ENCODE measurements around the gene RSPO4.
"Not testable (repeated sequence)": the region's sequence is repeated elsewhere in the genome, so short reads cannot be mapped to it uniquely, and the experiment has no call there.

Gene RSPO4

GRCh38 chr20:1003920-1004697 is 2.0 kb upstream of the RSPO4 start:
- no peak for DNase-seq

DNA sequence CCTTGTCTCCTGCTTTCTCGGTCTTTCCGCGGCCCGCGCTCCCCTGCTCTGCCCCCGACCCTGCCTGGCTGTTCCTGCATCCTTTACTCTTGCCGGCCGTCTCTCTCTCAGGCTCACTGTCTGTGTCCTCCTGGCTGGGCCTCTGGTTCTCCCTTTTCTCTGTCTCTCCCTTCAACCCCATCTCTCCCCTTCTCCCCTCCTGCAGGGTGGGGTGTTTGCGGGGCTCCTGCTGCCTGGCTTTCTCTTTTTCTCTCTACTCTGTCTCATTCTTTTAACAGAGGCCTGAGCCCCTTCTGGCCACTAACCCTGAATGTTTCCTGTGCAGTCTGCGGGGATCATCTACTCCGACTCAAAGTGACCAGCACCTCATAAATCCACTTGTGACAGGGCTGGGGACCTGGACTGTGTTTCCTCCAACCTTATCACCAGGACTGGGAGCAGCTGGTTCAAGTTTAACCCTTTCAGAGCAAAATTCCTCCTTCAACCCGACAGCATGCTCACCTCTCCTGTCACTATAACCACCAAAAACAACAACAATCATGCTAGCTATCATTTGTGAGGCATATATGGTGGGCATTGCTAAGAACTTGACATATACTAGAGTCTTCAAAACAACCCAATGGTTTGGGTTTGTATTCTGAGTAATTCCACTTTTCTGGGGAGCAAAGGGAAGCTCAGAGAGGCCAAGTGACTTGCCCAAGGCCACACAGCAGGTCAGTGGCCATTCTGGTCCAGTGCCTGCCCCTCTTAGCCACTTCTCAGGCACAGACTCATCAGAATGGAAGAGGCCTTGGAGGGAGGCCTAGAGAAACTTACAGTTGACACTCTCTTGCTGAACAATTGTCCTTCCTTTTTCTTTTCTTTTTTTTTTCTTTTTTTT is 811 bp upstream of the RSPO4 start:
- no peak for DNase-seq

GRCh38 chr20:1001116-1001515 is 995 bp downstream of the RSPO4 start:
- DNase-seq, result no peak

GRCh38 chr20:998231-998830 is 3.8 kb downstream of the RSPO4 start:
- DNase-seq, result no peak

GRCh38 chr20:997486-997885 is 4.6 kb downstream of the RSPO4 start:
- DNase-seq, result no peak

- DNase-seq, result no peak
Measured at GRCh38 chr20:997016-997415, 5.1 kb downstream of the RSPO4 start.

- DNase-seq, result no peak
Measured at GRCh38 chr20:995170-995569, 6.9 kb downstream of the RSPO4 start.

DNA sequence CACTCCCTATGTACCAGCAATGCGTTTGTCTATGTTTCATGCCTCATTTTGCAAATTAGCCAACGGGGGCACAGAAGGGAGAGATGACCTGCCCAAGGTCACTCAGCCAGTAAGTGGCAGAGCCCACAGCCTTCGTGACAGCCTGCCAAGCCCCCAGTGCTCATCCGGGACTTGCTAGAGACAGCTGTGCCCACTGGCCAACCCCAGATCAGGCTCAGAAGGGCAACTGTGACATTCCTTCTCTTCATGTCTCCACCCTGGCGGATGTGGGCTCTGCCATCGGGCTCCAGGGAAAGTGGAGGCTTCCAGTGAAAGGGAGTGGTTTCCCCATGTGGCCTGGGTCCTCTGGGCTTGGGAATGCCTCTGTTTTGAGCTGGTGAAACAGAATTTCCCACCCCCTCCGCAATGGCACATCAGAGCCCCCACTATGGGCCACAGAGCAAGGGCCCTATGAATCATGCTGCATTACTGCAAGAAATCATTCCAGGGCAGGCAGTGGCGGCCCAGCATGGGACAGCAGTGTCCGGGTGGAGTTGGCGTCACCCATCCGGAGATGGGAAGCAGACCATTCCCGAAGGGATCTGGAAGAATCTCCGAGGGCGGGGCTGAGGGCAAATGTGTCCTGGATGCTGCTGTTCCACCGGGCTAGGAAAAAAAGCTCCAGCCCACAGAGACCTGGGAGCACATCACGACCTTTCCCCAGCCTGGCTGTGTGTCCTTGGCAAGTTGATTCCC is 9.1 kb downstream of the RSPO4 start:
- DNase-seq, result no peak

- DNase-seq, result no peak
Measured at GRCh38 chr20:991850-992249, 10.3 kb downstream of the RSPO4 start.

- no peak for DNase-seq
Measured at GRCh38 chr20:990293-990959, 11.7 kb downstream of the RSPO4 start.

- no peak for DNase-seq
Measured at GRCh38 chr20:988272-988671, 13.8 kb downstream of the RSPO4 start.

GRCh38 chr20:987677-988076 is 14.4 kb downstream of the RSPO4 start:
- DNase-seq, result no peak

- no peak for DNase-seq
Measured at GRCh38 chr20:986733-987355, 15.3 kb downstream of the RSPO4 start.

DNA sequence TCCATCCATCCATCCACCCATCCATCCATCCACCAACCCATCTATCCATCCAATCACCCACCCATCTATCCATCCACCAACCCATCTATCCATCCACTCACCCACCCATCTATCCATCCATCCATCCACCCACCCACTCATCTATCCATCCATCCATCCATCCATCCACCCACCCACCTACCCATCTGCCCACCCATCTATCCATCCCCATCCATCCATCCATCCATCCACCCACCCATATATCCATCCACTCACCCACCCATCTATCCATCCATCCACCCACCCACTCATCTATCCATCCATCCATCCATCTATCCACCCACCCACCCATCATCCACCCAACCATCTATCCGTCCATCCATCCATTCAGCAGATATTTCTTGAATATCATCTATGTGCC is 17.1 kb downstream of the RSPO4 start:
- not testable (repeated sequence) for DNase-seq

DNA sequence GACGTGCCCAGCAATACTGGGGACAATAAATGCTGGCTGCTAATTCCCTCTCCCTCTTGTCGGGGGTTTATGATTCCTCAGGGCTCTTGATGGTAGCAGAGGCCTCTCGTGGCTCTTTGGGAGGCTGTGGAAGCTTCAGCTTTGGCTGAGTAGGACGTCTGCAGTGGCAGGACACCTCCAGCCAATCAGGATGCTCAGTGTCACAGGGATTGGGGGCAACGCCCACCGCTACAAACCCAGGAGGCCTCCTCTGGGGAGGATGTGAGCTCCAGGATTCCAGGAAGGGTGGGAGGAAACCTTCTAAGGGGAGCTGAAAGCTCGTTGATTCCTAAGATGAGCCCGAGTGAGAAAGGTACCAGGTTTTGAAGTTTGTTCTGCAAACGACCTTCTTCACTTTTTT is 19.4 kb downstream of the RSPO4 start:
- DNase-seq, result no peak

DNA sequence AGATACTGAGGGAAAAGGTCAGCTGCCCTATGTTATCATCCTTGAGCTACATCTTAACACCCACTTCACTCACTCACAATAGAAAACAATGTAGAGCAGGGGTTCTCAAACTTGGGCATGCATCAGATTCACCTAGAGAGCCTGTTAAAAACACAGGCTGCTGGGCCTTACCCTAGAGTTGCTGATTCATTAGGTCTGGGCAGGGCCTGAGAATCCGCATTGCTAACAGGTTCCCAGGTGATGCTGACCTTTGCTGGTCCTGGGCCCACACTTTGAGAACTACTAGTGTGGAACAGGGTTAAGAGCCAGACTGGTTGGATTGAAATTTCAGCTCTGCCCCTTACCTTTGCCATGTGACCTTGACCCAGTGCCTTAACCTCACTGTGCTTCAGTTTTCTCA is 25.1 kb downstream of the RSPO4 start:
- no peak for DNase-seq

- DNase-seq, result no peak
Measured at GRCh38 chr20:976033-976432, 26.1 kb downstream of the RSPO4 start.

- DNase-seq, result peak; percentile 25 to 28
Measured at GRCh38 chr20:973785-974194, 28.3 kb downstream of the RSPO4 start.

- no peak for DNase-seq
Measured at GRCh38 chr20:972256-972655, 29.9 kb downstream of the RSPO4 start.

- DNase-seq, result no peak
Measured at GRCh38 chr20:971346-971745, 30.8 kb downstream of the RSPO4 start.

DNA sequence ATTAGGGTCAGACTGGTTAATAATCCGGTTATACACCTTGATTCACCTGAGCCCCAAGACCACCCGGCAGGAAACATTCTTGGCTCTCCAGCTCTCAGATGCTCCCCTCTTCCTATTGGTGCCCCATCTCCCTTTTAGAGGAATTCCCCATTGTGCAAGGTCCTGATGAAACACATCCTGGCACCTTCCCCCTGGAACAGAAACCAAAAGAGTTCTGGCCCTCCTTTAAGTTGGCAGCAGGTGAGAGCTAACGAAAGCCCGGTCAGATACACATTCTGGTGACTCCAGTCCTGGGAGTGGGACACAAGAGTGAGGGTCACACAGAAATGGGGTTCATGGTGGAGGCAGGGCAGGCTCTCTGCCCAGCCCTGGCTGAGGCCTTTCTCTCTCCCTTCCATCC is 32.2 kb downstream of the RSPO4 start:
- no peak for DNase-seq

Measured in CD4-positive, alpha-beta T cell treated with Interleukin-1 beta for 1 hour (primary cell).